ENCODE results near the gene PRR13.
"Not testable (repeated sequence)": the region's sequence is repeated elsewhere in the genome, so short reads cannot be mapped to it uniquely, and the experiment has no call there.

GRCh38 chr12:53444593-53445325 lies 3.2 kb downstream of the PRR13 start:
- TF ChIP-seq, protein P1, sequence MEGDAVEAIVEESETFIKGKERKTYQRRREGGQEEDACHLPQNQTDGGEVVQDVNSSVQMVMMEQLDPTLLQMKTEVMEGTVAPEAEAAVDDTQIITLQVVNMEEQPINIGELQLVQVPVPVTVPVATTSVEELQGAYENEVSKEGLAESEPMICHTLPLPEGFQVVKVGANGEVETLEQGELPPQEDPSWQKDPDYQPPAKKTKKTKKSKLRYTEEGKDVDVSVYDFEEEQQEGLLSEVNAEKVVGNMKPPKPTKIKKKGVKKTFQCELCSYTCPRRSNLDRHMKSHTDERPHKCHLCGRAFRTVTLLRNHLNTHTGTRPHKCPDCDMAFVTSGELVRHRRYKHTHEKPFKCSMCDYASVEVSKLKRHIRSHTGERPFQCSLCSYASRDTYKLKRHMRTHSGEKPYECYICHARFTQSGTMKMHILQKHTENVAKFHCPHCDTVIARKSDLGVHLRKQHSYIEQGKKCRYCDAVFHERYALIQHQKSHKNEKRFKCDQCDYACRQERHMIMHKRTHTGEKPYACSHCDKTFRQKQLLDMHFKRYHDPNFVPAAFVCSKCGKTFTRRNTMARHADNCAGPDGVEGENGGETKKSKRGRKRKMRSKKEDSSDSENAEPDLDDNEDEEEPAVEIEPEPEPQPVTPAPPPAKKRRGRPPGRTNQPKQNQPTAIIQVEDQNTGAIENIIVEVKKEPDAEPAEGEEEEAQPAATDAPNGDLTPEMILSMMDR (IDR thresholded peaks at IDR 0.05) = not testable (repeated sequence)
- not testable (repeated sequence) for TF ChIP-seq EZH2 (IDR thresholded peaks at IDR 0.05)

Data from neural progenitor cell (in vitro differentiated cells).